Measurements from ENCODE around the gene CRYBA4. TPM values are rescaled to one million over a fixed set of nuclear protein-coding genes. Genes with fewer than 3 reads are reported as not detected.

CRYBA4 gene
- not detected for total RNA-seq

GRCh38 chr22:26621663-26622062 is at the start of gene CRYBA4:
CRYBA4 (plus strand) TSS chr22:26621963; CDS start chr22:26622597, 634 bp downstream.
- no peaks in the 10 kb centered on the region for H3K36me3 Mint-ChIP-seq
- no peaks in the 10 kb centered on the region for H3K9me3 Mint-ChIP-seq
- no peak within 1 kb of the TSS for H3K27ac Mint-ChIP-seq
- no peaks in the 10 kb centered on the region for H3K27me3 Mint-ChIP-seq
- DNase-seq: no peak
- H3K4me1 Mint-ChIP-seq: peaks cover 2% of the 10 kb centered on the region
- H3K4me3 Mint-ChIP-seq: no peak within 1 kb of the TSS

DNA sequence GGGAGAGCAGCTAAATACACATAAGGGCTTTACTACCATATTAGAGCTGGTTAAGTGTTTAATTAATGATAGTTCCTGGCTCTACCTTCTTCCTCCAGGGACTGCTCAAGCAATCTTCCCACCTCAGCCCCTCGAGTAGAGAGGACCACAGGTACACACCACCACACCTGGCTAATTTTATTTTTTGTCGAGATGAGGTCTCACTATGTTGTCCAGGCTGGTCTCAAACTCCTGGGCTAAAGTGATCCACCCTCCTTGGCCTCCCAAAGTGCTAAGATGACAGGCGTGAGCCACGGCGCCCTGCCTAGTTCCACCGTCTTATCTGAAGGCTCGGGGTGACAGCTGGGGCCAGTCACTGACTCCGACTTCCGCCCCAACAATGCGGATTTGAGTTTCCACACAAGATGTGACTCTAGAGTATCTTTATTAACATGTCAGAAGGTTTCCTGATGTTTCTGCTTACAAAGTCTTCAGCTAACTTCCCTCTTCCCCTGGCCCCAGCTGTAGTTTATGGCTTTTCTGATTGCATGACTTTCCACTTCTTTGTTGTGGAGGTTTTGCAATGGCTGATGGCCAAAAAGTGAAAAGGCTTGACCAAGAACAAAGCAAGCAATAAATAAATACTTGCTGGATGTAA is 48.6 kb upstream of the CRYBA4 start:
- H3K36me3 Mint-ChIP-seq: peaks cover 24% of the 10 kb centered on the region
- peak overlapping the region; percentile 3 for H3K4me3 Mint-ChIP-seq
- H3K4me1 Mint-ChIP-seq: peaks cover 68% of the 10 kb centered on the region
- no peaks in the 10 kb centered on the region for H3K9me3 Mint-ChIP-seq
- DNase-seq: peak; percentile 30
- H3K27ac Mint-ChIP-seq: peak overlapping the region; percentile 73
- H3K27me3 Mint-ChIP-seq: no peaks in the 10 kb centered on the region

GRCh38 chr22:26574001-26574723 is 47.6 kb upstream of the CRYBA4 start:
- Mint-ChIP-seq H3K4me3 (no peak overlapping the region), H3K36me3 (peaks cover 26% of the 10 kb centered on the region), H3K9me3 (no peaks in the 10 kb centered on the region), H3K4me1 (peaks cover 69% of the 10 kb centered on the region), H3K27me3 (no peaks in the 10 kb centered on the region), H3K27ac (peak overlapping the region; percentile 73)
- no peak for DNase-seq

DNA sequence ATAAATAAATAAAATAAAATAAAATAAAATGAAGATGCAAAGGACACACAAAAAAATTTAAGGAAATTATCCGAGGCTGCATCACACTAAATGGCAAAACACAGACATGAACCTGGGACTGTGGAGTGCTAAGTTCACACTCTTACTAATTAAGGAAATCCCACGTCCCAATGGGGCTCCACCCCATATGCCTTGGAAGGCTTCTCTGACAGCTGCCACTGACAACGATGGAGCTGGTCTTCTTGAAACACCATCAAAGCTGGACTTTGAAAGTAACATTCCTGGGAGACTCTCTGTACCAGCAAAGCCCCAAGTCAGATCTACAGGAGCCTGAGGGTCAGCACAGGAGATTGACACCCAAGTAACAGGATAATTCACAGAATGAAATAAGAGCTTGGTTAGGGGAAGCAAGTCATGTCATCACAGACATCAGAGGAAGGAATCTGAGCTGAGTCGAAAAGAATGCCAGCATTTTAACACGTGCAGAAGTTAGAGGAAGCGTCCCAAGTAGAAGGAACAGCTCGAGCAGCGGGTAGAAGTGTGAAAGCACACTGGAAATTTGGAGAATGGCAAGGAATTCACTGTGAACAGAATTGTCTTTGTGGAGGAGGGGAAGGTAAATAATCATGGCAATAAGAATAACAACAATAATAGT is 45.6 kb upstream of the CRYBA4 start:
- DNase-seq: no peak
- Mint-ChIP-seq H3K4me3 (no peak overlapping the region), H3K4me1 (peaks cover 75% of the 10 kb centered on the region), H3K27ac (peak overlapping the region; percentile 7), H3K27me3 (no peaks in the 10 kb centered on the region), H3K36me3 (peaks cover 30% of the 10 kb centered on the region), H3K9me3 (no peaks in the 10 kb centered on the region)

- H3K27ac Mint-ChIP-seq: no peak overlapping the region
- H3K4me1 Mint-ChIP-seq: peaks cover 72% of the 10 kb centered on the region
- no peak overlapping the region for H3K4me3 Mint-ChIP-seq
- H3K9me3 Mint-ChIP-seq: no peaks in the 10 kb centered on the region
- no peak for DNase-seq
- H3K36me3 Mint-ChIP-seq: peaks cover 28% of the 10 kb centered on the region
- no peaks in the 10 kb centered on the region for H3K27me3 Mint-ChIP-seq
These were observed 44.7 kb upstream of the CRYBA4 start for GRCh38 chr22:26577081-26577480.

DNA sequence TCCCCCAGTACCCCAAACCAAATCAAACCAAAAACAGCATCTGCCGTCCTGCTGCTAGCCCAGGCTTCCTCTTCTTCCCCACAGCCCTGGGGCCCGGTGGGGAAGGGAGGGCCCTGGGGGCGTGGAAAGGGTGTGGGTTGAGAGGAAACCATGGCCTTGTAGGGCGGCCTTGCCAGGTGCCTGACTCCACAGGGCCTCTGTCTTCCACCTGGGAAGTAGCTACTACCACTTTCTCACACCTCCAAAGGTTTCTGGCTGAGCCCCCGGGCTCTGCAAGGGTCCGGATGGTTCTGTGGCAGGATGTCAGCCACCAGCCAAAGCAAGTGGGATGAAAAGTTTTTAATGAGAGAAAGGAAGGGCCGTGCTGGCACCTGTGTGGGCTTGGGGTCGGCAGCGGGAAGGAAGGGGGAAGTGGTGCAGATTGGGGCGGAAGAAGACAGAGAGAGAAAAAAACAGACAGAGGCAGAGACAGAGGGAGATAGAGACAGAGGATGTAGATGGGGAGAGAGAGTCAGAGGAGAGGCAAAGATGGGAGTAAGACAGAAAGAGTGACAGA is 42.4 kb upstream of the CRYBA4 start:
- Mint-ChIP-seq H3K27me3 (no peaks in the 10 kb centered on the region), H3K27ac (peak overlapping the region; percentile 93), H3K4me3 (peak overlapping the region; percentile 77), H3K36me3 (peaks cover 27% of the 10 kb centered on the region), H3K4me1 (peaks cover 61% of the 10 kb centered on the region), H3K9me3 (no peaks in the 10 kb centered on the region)
- DNase-seq: peak; percentile 70

GRCh38 chr22:26580240-26580962 is 41.4 kb upstream of the CRYBA4 start:
- Mint-ChIP-seq H3K27ac (peak overlapping the region; percentile 93), H3K4me1 (peaks cover 62% of the 10 kb centered on the region), H3K4me3 (peak overlapping the region; percentile 77), H3K9me3 (no peaks in the 10 kb centered on the region), H3K36me3 (peaks cover 29% of the 10 kb centered on the region), H3K27me3 (no peaks in the 10 kb centered on the region)
- no peak for DNase-seq

- no peaks in the 10 kb centered on the region for H3K9me3 Mint-ChIP-seq
- no peaks in the 10 kb centered on the region for H3K27me3 Mint-ChIP-seq
- no peak overlapping the region for H3K4me3 Mint-ChIP-seq
- peaks cover 65% of the 10 kb centered on the region for H3K4me1 Mint-ChIP-seq
- peak overlapping the region; percentile 67 for H3K27ac Mint-ChIP-seq
- no peak for DNase-seq
- peaks cover 32% of the 10 kb centered on the region for H3K36me3 Mint-ChIP-seq
These were observed 40.7 kb upstream of the CRYBA4 start for GRCh38 chr22:26581026-26581425.

DNA sequence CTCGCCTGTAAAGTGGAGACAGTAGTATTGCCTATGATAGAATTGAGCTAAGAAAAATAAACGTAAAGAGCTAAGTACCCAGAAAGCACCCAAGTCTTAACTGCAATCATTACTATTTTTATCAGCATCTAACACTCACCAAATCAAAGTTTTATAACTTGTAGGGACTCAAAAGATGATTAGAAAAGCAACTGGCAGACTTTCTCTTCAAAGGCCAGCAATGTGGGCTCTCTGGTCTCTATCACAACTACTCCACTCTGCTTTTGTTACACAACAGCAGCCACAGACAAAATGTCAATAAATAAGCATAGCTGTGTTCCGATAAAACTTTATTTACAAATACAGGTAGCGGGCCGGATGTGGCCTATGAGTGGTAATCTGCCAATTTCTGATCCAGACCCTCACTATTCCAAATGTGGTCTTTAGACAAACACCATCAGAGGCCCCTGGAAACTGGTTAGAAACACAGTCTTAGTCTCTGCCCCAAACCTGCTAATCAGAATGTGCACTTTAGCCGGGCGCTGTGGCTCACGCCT is 40.1 kb upstream of the CRYBA4 start:
- peaks cover 67% of the 10 kb centered on the region for H3K4me1 Mint-ChIP-seq
- H3K27ac Mint-ChIP-seq: peak overlapping the region; percentile 17
- H3K36me3 Mint-ChIP-seq: peaks cover 32% of the 10 kb centered on the region
- no peaks in the 10 kb centered on the region for H3K27me3 Mint-ChIP-seq
- H3K9me3 Mint-ChIP-seq: no peaks in the 10 kb centered on the region
- no peak overlapping the region for H3K4me3 Mint-ChIP-seq
- no peak for DNase-seq

- Mint-ChIP-seq H3K36me3 (peaks cover 45% of the 10 kb centered on the region), H3K4me1 (peaks cover 74% of the 10 kb centered on the region), H3K9me3 (peaks cover 7% of the 10 kb centered on the region), H3K4me3 (no peak overlapping the region), H3K27me3 (no peaks in the 10 kb centered on the region), H3K27ac (no peak overlapping the region)
- DNase-seq: no peak
These were observed 37.8 kb upstream of the CRYBA4 start for GRCh38 chr22:26584010-26584409.

- Mint-ChIP-seq H3K4me1 (peaks cover 66% of the 10 kb centered on the region), H3K27me3 (no peaks in the 10 kb centered on the region), H3K36me3 (peaks cover 38% of the 10 kb centered on the region), H3K4me3 (peak overlapping the region; percentile 8), H3K27ac (peak overlapping the region; percentile 75), H3K9me3 (peaks cover 7% of the 10 kb centered on the region)
- peak; percentile 22 for DNase-seq
These were observed 36.5 kb upstream of the CRYBA4 start for GRCh38 chr22:26585104-26585790.

DNA sequence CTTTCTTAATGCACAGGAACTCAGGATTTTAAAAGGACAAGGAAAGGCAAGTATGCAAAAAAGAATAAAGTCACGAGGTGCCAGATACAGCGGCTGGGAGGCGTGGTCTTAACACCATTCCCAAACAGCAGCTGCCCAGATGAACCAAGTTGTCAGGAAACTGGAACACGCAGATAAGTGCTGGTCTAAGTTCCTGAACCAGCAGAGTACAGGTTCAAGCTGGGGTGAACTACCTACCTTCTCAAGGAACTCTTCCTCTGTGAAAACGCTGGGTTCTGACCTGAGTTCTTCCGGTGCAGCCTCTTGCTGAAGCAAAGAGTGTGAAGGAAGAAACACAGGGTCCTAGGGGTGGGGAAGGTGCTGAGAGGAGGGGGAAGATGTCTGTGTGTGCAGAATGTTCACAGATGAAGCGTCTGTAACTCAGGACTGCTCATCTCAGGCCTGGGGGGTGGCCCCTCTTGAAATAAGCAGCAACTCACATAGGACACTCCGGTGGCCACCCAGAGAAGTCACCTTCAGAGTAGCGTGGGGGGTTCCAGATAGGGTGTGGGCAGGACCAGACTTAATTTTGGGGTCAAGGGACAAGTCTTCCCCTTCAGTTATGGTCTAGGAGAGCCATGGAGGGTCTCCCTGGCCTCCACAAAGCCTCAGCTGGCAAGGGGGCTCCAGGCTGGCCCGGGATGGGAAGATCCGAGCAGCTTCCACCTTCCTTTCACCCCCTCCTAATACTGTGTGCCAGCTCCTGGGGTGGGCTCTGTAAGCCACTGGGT is 35.0 kb upstream of the CRYBA4 start:
- H3K27me3 Mint-ChIP-seq: no peaks in the 10 kb centered on the region
- peaks cover 61% of the 10 kb centered on the region for H3K4me1 Mint-ChIP-seq
- peaks cover 38% of the 10 kb centered on the region for H3K36me3 Mint-ChIP-seq
- H3K27ac Mint-ChIP-seq: peak overlapping the region; percentile 83
- peaks cover 7% of the 10 kb centered on the region for H3K9me3 Mint-ChIP-seq
- DNase-seq: no peak
- H3K4me3 Mint-ChIP-seq: peak overlapping the region; percentile 63

GRCh38 chr22:26587991-26588613 is 33.7 kb upstream of the CRYBA4 start:
- peaks cover 69% of the 10 kb centered on the region for H3K4me1 Mint-ChIP-seq

More at GRCh38 chr22:26587991-26588613, 33.7 kb upstream of the CRYBA4 start:
- no peak for DNase-seq
- Mint-ChIP-seq H3K36me3 (peaks cover 34% of the 10 kb centered on the region), H3K9me3 (peaks cover 7% of the 10 kb centered on the region), H3K27me3 (no peaks in the 10 kb centered on the region), H3K4me3 (peak overlapping the region; percentile 91), H3K27ac (peak overlapping the region; percentile 89)
